Adrenal gland (tissue), 5 donors: ENCODE data around the gene ARF3.

ENCODE experiments used
- POLR2A ChIP-seq, 2 donors: fragments of 450-650 bp; IDR thresholded peaks; one replicate each; pipeline ENCODE4 v1.6.1; 2017; ENCODE audit warnings: antibody characterized with exemption in 2 of 2, mild to moderate bottlenecking in 2 of 2, moderate library complexity in 1 of 2
- TF ChIP-seq, protein P1 (sequence below), 6 experiments: fragments of 450-650 bp in 4 of 6; fragments of 200-600 bp in 2 of 6; sonication (generic) in 1 of 6; IDR thresholded peaks; 1 replicate in 5 of 6; 2 replicates in 1 of 6; pipeline versions ENCODE4 v1.5.1 to v1.8.0; 2016 to 2021; ENCODE audit warnings: antibody characterized with exemption in 6 of 6, mild to moderate bottlenecking in 2 of 6, moderate library complexity in 1 of 6
- donor health status: DM: no; HTN: no; CAD: no.

DNA sequence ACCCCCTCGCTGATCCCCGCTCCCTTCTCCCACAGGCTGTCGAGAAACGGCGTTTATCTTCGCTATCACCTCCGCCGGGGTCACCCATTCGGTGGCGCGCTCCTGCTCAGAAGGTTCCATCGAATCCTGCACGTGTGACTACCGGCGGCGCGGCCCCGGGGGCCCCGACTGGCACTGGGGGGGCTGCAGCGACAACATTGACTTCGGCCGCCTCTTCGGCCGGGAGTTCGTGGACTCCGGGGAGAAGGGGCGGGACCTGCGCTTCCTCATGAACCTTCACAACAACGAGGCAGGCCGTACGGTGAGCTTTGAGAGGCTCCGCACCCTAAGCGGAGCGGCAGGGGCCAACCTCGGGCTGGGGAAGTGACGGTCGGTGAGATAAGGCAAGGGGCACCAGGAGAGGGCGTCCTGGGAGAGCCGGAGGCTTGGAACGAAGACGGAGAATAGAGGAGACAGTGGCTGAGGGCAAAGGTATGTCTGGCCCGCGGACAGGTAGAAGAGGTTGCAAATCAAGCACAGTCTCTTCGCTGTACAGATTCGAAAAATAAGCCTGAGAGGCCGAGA lies 23.2 kb upstream of the ARF3 start:
- TF ChIP-seq, protein P1, sequence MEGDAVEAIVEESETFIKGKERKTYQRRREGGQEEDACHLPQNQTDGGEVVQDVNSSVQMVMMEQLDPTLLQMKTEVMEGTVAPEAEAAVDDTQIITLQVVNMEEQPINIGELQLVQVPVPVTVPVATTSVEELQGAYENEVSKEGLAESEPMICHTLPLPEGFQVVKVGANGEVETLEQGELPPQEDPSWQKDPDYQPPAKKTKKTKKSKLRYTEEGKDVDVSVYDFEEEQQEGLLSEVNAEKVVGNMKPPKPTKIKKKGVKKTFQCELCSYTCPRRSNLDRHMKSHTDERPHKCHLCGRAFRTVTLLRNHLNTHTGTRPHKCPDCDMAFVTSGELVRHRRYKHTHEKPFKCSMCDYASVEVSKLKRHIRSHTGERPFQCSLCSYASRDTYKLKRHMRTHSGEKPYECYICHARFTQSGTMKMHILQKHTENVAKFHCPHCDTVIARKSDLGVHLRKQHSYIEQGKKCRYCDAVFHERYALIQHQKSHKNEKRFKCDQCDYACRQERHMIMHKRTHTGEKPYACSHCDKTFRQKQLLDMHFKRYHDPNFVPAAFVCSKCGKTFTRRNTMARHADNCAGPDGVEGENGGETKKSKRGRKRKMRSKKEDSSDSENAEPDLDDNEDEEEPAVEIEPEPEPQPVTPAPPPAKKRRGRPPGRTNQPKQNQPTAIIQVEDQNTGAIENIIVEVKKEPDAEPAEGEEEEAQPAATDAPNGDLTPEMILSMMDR (IDR thresholded peaks at IDR 0.05): no peak
- no peak for TF ChIP-seq POLR2A (IDR thresholded peaks at IDR 0.05)
